NCI-H2227 treated with DMSO at 0.1 percent for 48 hours (cell line): Measurements from ENCODE around the gene KDM4F.
"Not testable (repeated sequence)": the region's sequence is repeated elsewhere in the genome, so short reads cannot be mapped to it uniquely, and the experiment has no call there.

Experiments
- DNase-seq: peaks from one replicate; lab custom pipeline; 2025; lab: John Stamatoyannopoulos, UW

Gene KDM4F

GRCh38 chr11:95049122-95049521, at the start of gene KDM4F:
Gene KDM4F (plus strand): TSS chr11:95049422.
- DNase-seq = not testable (repeated sequence)

DNA sequence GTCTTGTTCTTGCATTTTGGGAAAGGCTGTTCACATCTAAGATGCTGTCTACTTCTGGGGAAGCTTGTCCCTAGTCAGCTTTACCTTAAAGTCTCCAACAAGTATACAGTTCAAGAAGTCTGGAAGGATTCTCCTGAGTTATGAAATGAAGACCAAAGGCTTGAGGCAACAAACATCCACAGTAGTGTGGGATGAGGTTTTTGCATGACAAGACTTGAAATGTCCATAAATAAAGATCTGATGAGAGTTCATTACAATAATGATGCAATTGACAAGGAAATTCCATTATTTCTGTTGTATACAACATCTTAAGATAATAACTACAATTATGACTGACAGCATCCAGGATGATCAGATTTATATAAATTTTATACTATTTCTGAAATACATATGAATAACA, 45.5 kb upstream of the KDM4F start:
- no peak for DNase-seq

- DNase-seq = no peak
Measured at GRCh38 chr11:95005642-95006041, 43.6 kb upstream of the KDM4F start.

GRCh38 chr11:95011376-95011775, 37.8 kb upstream of the KDM4F start:
- DNase-seq = no peak

DNA sequence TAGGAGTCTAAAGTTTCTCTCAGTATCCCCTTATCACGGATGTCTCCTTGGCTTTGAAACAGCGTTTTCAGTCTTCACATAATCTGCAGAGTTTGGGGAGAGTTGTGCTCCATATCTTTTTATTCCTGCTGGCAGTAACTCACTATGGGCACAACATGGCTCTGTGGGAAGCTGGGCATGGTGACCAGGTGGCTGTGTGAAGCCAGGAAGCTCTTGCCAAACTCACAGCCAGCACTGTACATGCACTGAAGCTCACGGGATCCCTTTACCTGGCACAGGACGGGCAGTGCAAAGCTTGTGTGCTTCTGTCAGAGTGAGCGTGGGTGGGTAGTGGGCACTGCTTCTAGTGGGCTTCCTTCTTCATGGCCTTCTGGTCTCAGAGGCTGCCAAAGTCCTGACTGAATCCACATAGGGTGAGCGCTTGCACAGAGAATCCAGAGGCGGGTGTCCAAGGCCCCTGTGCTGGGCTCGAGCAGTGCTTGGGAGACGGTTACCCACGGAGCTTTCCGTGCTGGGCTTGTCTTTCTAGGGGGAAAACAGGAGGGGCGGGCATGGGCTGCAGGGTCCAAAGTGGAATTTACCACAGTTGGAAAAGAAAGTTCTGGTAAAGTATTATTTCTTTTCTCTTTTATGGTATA, 34.9 kb upstream of the KDM4F start:
- DNase-seq = no peak

DNA sequence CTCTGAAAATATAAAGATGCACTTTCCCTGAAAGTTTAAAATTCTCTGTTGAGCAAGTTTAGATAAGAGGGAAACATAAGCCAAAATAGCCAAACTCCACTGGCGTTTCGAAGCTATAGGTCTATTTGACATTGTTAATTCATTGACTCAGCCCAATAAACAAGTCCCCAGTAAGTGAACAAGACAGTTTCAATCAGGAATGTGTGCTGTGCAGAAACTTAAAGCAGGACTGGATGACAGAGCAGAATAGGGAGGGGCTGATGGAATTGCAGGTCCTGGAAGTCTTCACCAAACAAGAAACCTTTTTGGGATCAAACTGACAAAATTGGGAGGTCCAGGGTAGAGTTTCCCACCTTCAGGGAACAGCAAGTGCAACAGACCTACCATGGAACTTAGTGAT, 33.1 kb upstream of the KDM4F start:
- no peak for DNase-seq

DNA sequence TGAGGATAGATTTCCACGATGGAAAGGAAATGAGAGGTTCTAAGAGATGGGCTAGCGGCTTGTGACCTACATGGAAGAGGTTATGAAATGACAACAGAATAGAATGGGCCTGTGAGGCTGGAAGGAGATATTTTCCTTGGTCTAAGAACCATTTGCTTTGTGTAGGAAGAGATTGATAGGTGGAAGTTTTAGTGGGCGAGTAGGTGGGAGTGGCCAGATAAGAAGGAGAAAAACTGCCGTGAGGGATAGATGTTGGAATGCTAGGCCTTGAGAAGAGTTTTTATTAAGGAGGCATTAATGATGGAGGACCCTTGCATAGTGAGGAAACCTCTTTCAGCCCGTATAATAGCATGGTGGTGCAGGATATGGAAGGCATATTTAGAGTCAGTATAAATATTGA, 27.8 kb upstream of the KDM4F start:
- DNase-seq = not testable (repeated sequence)

- no peak for DNase-seq
Measured at GRCh38 chr11:95024958-95025357, 24.3 kb upstream of the KDM4F start, which contains the start of gene KDM4E. Gene KDM4E (plus strand): TSS chr11:95025258. CDS start chr11:95025558, 300 bp downstream.

DNA sequence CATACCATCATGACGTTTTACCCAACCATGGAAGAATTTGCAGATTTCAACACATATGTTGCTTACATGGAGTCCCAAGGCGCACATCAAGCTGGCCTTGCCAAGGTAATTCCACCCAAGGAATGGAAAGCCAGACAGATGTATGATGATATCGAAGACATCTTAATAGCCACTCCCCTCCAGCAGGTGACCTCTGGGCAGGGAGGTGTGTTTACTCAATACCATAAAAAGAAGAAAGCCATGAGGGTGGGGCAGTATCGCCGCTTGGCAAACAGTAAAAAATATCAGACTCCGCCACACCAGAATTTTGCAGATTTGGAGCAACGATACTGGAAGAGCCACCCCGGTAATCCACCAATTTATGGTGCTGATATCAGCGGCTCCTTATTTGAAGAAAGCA, 23.6 kb upstream of the KDM4F start:
- DNase-seq = not testable (repeated sequence)

DNA sequence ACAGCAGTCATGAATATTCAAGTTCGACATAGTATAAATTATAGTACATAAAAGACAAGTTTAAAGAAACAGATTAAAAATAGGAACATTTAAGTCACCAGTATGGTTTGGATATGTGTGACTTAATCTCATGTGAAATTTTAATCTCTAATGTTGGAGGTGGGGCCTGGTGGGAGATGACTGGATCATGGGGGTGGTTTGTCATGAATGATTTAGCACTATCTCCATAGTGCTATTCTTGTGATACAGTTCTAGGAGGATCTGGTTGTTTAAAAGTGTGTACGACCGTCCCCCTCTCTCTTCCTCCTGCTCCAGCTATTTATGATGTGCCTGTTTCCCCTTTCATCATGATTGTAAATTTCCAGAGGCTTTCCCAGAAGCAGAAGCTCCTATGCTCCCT, 20.9 kb upstream of the KDM4F start:
- no peak for DNase-seq

DNA sequence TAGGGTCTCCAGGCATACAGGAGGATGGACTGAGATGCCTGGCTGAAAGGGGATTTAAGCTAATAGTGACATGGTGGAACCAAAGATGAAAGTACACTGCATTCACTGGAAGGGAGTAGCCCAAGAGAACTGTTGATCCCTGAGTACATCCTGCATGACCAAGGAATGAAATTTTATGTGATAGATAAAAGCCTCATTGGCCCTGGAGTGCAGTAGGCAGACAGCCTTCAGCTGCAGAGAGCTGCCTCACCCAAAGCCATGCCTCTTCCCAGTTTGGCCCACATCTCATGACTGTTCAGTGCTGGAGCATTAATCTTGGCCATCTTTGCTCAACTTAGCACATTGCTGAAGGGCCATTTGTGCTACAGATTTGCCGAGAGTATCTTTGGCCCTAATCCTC, 16.2 kb upstream of the KDM4F start:
- no peak for DNase-seq

GRCh38 chr11:95035316-95035715, 13.9 kb upstream of the KDM4F start:
- no peak for DNase-seq

- not testable (repeated sequence) for DNase-seq
Measured at GRCh38 chr11:95037356-95038035, 11.7 kb upstream of the KDM4F start.

DNA sequence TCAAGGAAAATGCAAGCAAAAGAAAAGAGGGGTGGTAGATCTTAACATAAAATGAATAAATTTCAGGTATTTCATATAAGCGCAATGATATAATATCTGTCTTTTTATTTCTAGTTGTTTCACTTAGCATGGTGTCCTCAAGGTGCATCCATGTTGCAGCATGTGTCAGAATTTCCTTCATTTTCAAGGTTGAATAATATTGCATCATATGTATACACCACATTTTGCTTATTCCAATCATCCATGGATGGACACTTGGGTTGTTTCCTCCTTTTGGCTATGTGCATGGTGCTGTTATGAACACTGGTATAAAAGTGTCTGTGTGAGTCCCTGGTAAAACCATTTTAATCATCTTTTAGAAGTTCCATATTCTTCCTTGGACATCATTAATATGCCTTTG, 7.0 kb upstream of the KDM4F start:
- no peak for DNase-seq

DNA sequence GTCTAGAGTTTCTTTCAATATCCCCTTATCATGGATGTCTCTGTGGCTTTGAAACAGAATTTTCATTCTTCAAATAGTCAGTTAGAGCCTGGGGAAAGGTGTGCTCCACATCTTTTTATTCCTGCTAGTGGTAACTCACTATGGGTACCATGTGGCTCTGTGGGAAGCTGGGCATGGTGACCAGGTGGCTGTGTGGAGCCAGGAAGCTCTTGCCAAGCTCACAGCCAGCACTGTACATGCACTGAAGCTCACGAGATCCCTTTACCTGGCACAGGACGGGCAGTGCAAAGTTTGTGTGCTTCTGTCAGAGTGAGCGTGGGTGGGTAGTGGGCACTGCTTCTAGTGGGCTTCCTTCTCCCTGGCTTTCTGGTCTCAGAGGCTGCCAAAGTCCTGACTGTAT, 6.3 kb upstream of the KDM4F start:
- DNase-seq = no peak

GRCh38 chr11:95044010-95044409, 5.2 kb upstream of the KDM4F start:
- DNase-seq = no peak

- DNase-seq = no peak
Measured at GRCh38 chr11:95045812-95046211, 3.4 kb upstream of the KDM4F start.

DNA sequence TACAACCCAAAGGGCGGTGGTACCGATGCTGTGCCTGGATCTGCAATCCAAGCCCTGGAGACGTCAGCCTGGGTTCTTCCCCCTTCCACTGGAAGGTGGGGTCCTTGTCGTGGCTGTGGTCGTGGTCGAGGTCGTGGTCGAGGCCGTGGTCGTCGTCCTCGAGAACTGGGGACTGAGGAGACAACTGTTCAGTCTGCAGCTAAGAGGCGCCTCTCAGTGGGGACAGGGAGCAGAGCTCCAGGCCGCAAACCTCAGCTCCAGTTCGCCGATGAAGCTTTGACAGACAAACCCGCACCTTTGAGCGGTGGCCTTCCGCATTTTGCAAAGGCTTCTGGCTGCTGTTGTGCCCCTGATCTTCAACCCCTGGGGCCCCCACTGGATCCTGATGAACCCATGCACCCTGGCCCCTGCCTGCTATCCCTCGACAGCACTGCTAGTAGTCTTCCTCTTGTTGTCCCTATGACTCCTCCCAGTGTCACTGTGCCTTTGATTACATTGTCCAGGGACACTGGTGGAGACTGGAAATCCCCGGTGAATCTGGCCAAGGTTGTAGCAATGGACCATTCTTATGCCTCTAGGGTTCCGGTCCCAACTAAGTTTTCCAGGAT, 1.5 kb downstream of the KDM4F start:
- DNase-seq = no peak

DNA sequence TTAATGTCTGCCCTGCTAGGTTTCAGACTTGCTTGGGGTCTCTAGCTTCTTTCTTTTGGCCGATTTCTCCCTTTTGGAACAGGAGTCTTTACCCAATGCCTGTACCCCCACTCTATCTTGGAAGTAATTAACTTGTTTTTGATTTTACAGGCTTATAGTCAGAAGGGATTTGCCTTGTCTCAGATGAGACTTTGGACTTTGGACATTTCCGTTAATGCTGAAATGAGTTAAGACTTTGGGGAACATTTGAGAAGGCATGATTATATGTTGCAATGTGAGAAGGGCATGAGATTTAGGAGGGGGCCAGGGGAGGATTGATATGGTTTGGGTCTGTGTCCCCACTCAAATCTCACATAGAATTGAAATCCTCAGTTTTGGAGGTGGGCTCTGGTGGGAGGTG, 5.1 kb downstream of the KDM4F start:
- DNase-seq = no peak

GRCh38 chr11:95055283-95055897, 6.2 kb downstream of the KDM4F start:
- no peak for DNase-seq

DNA sequence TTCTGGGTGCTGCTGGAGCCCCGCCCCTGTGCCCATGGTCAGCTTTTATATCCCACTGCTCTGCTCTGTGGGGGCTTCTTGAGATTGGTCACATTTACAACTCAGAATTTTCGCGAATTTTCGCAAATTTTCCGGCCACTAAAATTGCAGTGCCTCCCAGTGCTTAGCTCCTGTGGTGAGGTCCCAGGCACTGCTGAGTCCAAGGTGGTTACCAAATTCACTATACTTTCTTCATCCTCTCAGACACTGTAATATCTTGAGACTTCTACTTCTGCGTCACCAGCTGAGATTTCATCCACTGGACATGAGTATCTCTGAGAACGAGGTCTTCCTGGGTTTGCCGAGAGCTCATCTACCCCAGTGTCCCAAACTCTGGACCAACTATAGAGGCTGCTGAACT, 8.7 kb downstream of the KDM4F start:
- DNase-seq = no peak

DNA sequence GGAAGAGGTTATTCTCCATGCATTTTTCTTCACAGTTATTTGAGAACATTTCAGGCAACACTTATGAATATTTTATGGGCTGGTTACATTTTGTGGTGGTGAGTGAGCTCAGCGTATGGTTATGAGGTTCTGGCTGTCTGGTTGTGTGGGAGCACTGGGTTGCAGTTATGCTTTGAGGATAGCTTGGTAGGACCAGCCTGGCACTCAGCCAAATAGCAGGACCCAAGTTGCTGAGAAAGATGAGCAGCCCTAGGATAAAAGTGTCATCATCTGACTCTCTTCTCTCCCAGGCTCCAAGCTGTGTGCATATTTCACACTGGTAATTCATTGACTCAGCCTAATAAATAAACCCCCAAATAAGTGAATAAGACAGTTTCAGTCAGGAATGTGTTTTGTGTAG, 9.4 kb downstream of the KDM4F start:
- DNase-seq = no peak

DNA sequence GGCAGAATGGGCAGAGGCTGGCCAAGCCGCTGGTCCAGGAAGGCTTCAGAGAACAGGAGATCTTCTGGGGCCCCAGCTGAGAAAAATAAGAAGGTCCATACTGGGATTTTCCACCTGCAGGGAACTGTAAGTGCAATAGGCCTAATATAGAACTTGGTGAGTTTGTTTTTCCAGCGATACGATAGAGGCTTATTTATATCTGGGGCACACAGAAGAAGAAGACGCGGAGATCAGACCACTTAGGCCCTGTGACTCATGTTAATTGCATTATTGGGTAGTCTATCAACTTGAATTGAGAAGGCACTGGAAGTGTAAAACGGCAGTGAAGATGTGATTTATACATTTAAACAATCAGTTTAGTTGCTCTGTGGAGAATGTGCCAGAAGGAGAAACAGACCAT, 9.8 kb downstream of the KDM4F start:
- DNase-seq = no peak
